Upper lobe of right lung (tissue), 1 donor: ENCODE measurements around the gene SLC5A11. TPM values are rescaled to one million over a fixed set of nuclear protein-coding genes. Genes with fewer than 3 reads are reported as not detected.

Experiments used
- ATAC-seq: fragments of 200-7000 bp; cut with Tn5 transposase; one replicate; pipeline ENCODE4 v1.9.1; 2020; ENCODE audit warnings: mild to moderate bottlenecking, moderate library complexity
- DNase-seq: peaks from one replicate; pipeline ENCODE4 v3.0.0-alpha.2; 2020
- H3K27ac ChIP-seq: fragments of 200-600 bp; one replicate; pipeline ENCODE4 v1.8.0; 2022
- H3K27me3 ChIP-seq: fragments of 200-600 bp; one replicate; pipeline ENCODE4 v1.8.0; 2022; ENCODE audit warnings: mild to moderate bottlenecking
- H3K36me3 ChIP-seq: fragments of 200-600 bp; one replicate; pipeline ENCODE4 v1.8.0; 2022
- H3K4me1 ChIP-seq: fragments of 200-600 bp; one replicate; pipeline ENCODE4 v1.8.0; 2022
- H3K4me3 ChIP-seq: fragments of 200-600 bp; one replicate; pipeline ENCODE4 v1.8.0; 2022; ENCODE audit warnings: mild to moderate bottlenecking
- H3K9me3 ChIP-seq: fragments of 200-600 bp; one replicate; pipeline ENCODE4 v1.8.0; 2022
- CTCF ChIP-seq: fragments of 200-600 bp; IDR thresholded peaks from one replicate; pipeline ENCODE4 v1.8.0; 2022; ENCODE audit warnings: antibody characterized with exemption
- intact Hi-C: fragments of 100-400 bp; cut with DNase I; formaldehyde crosslinking; loops from one replicate; pipeline ENCODE4 v1.11.0; 2022
- total RNA-seq: library from RNA; stranded (reverse); fragmentation: NEBNext Ultra II Directional; extraction: Animal tissue kit (Norgen Biotek cat#: 25700); gene quantifications from one replicate; pipeline ENCODE4 v1.2.1, GENCODE V29; 2021
- donor health status: DM: no; HTN: yes; CAD: no; lungs with severe emphysema.

The SLC5A11 gene
- total RNA-seq, 1 donor from 2014 or later, result not detected

DNA sequence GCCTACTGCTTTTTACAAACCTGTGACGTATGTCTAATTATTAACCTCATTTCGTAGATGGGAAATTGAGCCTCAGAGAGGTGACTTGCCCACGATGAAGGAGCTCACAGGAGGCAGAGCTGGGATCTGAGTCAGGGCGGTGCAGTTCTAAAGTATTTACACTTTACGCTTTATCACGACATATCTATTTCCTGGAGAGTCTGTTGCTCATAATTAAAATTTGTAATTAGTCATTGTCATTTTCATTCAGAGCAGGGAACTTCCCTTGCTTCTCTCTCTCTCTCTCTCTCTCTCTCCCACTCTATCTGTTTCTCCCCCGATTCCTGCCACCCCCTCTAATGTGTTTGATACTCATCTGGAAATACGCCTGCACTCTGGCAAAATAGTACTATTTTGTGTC lies 5.9 kb downstream of the SLC5A11 start:
- H3K4me1 ChIP-seq, result no peaks in the 10 kb centered on the region
- no peak overlapping the region for H3K4me3 ChIP-seq
- intact Hi-C loops, result no loop called here
- no peak for ATAC-seq
- H3K36me3 ChIP-seq, result no peaks in the 10 kb centered on the region
- DNase-seq, result no peak
- TF ChIP-seq CTCF, result no peak
- H3K27me3 ChIP-seq, result no peaks in the 10 kb centered on the region
- H3K27ac ChIP-seq, result no peak overlapping the region
- H3K9me3 ChIP-seq, result no peaks in the 10 kb centered on the region

GRCh38 chr16:24852281-24852721 lies 6.5 kb downstream of the SLC5A11 start:
- Histone ChIP-seq H3K36me3 (no peaks in the 10 kb centered on the region), H3K27ac (no peak overlapping the region), H3K9me3 (no peaks in the 10 kb centered on the region), H3K4me3 (no peak overlapping the region), H3K4me1 (no peaks in the 10 kb centered on the region), H3K27me3 (no peaks in the 10 kb centered on the region)
- DNase-seq (no peak), ATAC-seq (no peak)
- intact Hi-C loops, result no loop called here
- no peak for TF ChIP-seq CTCF

DNA sequence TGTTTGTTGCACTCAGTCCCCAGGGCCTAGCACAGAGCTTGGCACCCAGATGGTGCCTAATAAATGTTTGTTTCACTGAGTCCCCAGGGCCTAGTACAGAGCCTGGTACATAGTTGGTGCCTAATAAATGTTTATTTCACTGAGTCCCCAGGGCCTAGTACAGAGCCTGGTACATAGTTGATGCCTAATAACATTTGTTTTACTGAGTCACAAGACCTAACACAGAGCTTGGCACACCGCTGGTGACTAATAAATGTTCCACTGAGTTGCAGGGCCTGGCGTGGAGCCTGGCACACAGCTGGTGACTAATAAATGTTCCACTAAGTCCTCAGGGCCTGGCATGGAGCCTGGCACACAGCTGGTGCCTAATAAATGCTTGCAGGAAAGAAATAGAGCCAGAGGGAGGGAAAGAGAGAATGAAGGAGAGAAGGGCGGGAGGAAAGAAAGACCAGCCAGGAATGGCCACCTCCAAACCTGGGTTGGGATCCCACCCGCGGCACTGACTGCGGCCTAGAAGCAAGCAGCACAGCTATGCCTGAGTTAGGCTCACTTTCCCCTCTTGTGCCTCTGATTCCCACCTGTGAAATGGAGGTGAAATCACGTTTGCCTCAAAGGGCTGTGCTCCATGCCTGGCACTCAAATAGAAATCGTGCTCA lies 7.5 kb downstream of the SLC5A11 start:
- H3K27ac ChIP-seq, result no peak overlapping the region
- H3K4me3 ChIP-seq, result no peak overlapping the region

DNA sequence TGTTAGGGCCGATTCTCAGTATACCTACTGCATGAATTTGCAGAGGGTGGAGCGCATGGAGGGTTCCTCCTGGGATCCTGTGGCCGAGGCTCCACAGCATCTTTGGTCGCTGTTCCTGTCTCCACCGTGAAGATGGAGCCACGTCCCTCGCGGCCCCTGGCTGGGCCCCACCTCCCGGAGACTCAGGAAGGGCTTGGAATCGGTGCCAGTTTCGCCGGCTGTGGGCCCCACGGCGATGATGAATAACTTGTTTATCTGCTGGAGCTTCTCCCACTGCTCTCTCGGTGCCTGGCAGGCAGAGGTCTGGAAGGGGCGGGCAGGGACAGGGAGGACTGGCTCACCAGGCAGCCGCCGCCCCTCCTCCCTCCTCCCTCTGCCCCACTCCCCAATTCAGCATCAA lies 8.1 kb downstream of the SLC5A11 start:
- no peaks in the 10 kb centered on the region for H3K27me3 ChIP-seq
- no peaks in the 10 kb centered on the region for H3K4me1 ChIP-seq
- intact Hi-C loops, result no loop called here
- DNase-seq, result no peak
- H3K27ac ChIP-seq, result no peak overlapping the region
- no peak for ATAC-seq
- H3K4me3 ChIP-seq, result no peak overlapping the region
- TF ChIP-seq CTCF, result no peak
- no peaks in the 10 kb centered on the region for H3K36me3 ChIP-seq
- H3K9me3 ChIP-seq, result no peaks in the 10 kb centered on the region

More for the DNA sequence above, 7.5 kb downstream of the SLC5A11 start:
- no peaks in the 10 kb centered on the region for H3K36me3 ChIP-seq
- ATAC-seq (no peak), DNase-seq (no peak)
- intact Hi-C loops, result no loop called here
- no peaks in the 10 kb centered on the region for H3K4me1 ChIP-seq
- no peak for TF ChIP-seq CTCF
- H3K27me3 ChIP-seq, result no peaks in the 10 kb centered on the region
- H3K9me3 ChIP-seq, result no peaks in the 10 kb centered on the region

- intact Hi-C loops, result no loop called here
- Histone ChIP-seq H3K4me1 (no peaks in the 10 kb centered on the region), H3K4me3 (no peak overlapping the region), H3K27me3 (no peaks in the 10 kb centered on the region), H3K36me3 (no peaks in the 10 kb centered on the region), H3K9me3 (no peaks in the 10 kb centered on the region), H3K27ac (no peak overlapping the region)
- no peak for DNase-seq
- no peak for TF ChIP-seq CTCF
- ATAC-seq, result no peak
Measured at GRCh38 chr16:24854607-24855171, 8.9 kb downstream of the SLC5A11 start.
